Fibroblast of lung (primary cell): ENCODE data around the gene CTF1. TPM values are rescaled to one million over a fixed set of nuclear protein-coding genes. Genes with fewer than 3 reads are reported as not detected.
A peak's percentile ranks its signal among the peaks of the same experiment; 100 is the strongest.

Experiments
- DNase-seq, 2 donors: peaks; one replicate each; pipeline versions ENCODE4 v3.0.0 to v3.0.0-alpha.2; 2010; ENCODE audit warnings: low read depth in 2 of 2
- H2AFZ ChIP-seq: 2 replicates; pipeline ENCODE4 v1.5.1; 2012; ENCODE audit warnings: low read length, control low read depth, inconsistent platforms
- H3K27ac ChIP-seq: 2 replicates; pipeline ENCODE4 v1.5.1; 2011; ENCODE audit warnings: low read length, control low read depth; ENCODE audit not compliant: insufficient read depth
- H3K27me3 ChIP-seq: 2 replicates; pipeline ENCODE4 v1.5.1; 2011; ENCODE audit warnings: mild to moderate bottlenecking, low read length; ENCODE audit not compliant: control insufficient read depth, insufficient read depth
- H3K36me3 ChIP-seq: 2 replicates; pipeline ENCODE4 v1.5.1; 2011; ENCODE audit warnings: low read length; ENCODE audit not compliant: control insufficient read depth, insufficient read depth
- H3K4me1 ChIP-seq: 2 replicates; pipeline ENCODE4 v1.5.1; 2011; ENCODE audit warnings: low read length; ENCODE audit not compliant: control insufficient read depth, insufficient read depth; ENCODE audit errors: extremely low read depth
- H3K4me2 ChIP-seq: 2 replicates; pipeline ENCODE4 v1.5.1; 2011; ENCODE audit warnings: low read length, control low read depth; ENCODE audit not compliant: insufficient read depth; ENCODE audit errors: extremely low read depth
- H3K4me3 ChIP-seq, 4 experiments: fragments of 200-600 bp in 1 of 4; sonication (generic) in 1 of 4; replicated peaks in 1 of 4; 2 replicates each; pipeline ENCODE4 v1.5.1; 2011 to 2016; ENCODE audit warnings: low read length in 4 of 4, low read depth in 3 of 4, mild to moderate bottlenecking in 3 of 4, control low read depth in 2 of 4, inconsistent platforms in 1 of 4, mixed read lengths in 1 of 4; ENCODE audit not compliant: insufficient read depth in 1 of 4; ENCODE audit errors: control extremely low read depth in 1 of 4
- H3K79me2 ChIP-seq: 2 replicates; pipeline ENCODE4 v1.5.1; 2012; ENCODE audit warnings: mild to moderate bottlenecking, low read length, inconsistent platforms; ENCODE audit not compliant: control insufficient read depth, insufficient read depth
- H3K9ac ChIP-seq: 2 replicates; pipeline ENCODE4 v1.5.1; 2011; ENCODE audit warnings: mild to moderate bottlenecking, low read length, control low read depth; ENCODE audit not compliant: insufficient read depth
- H3K9me3 ChIP-seq: 2 replicates; pipeline ENCODE4 v1.5.1; 2012; ENCODE audit warnings: low read depth, low read length; ENCODE audit not compliant: control insufficient read depth, insufficient read depth
- H4K20me1 ChIP-seq: 2 replicates; pipeline ENCODE4 v1.5.1; 2011; ENCODE audit warnings: low read length; ENCODE audit not compliant: control insufficient read depth, insufficient read depth; ENCODE audit errors: extremely low read depth
- EZH2 ChIP-seq: IDR thresholded peaks from 2 replicates; pipeline ENCODE4 v1.5.1; 2012; ENCODE audit warnings: low read length, control low read depth, mild to moderate bottlenecking; ENCODE audit errors: missing control alignments
- polyA plus RNA-seq, 2 donors: library from polyadenylated mRNA; depleted of rRNA in 1 of 2; stranded (reverse) in 1 of 2; unstranded in 1 of 2; fragments of >200 nt; gene quantifications; 2 replicates each; pipeline ENCODE4 v1.2.1, GENCODE V29; 2011 to 2012; ENCODE audit warnings: missing spikeins in 1 of 2
- total RNA-seq: library from RNA; depleted of rRNA; stranded (reverse); fragments of >200 nt; gene quantifications from 2 replicates; pipeline ENCODE4 v1.2.1, GENCODE V29; 2014
- TF ChIP-seq, protein P1 (sequence below), 2 donors: IDR thresholded peaks in 1 of 2; conservative IDR thresholded peaks in 1 of 2; 1 replicate in 1 of 2; 2 replicates in 1 of 2; pipeline ENCODE4 v1.5.1; 2011 to 2012; ENCODE audit warnings: low read length in 2 of 2, control low read depth in 1 of 2, inconsistent platforms in 1 of 2, low read depth in 1 of 2, mild to moderate bottlenecking in 1 of 2

CTF1 gene
- total and polyA plus RNA-seq, 2 donors (not counting 1 experiment from before 2014, with no cell fraction given) = 5.3 to 8.8 TPM

GRCh38 chr16:30923554-30924075, 27.2 kb downstream of the CTF1 start, which contains the start of gene FBXL19:
FBXL19 (plus strand) TSS chr16:30923572; CDS start chr16:30925755, 2,183 bp downstream.
- Histone ChIP-seq H2AFZ (peak within 1 kb of the TSS; percentile 100), H3K27ac (peak within 1 kb of the TSS; percentile 98), H3K4me2 (peak within 1 kb of the TSS; percentile 96), H3K4me3 (peak within 1 kb of the TSS; percentile 79 to 100 (median 94)), H3K27me3 (no peaks in the 10 kb centered on the region), H3K9me3 (no peaks in the 10 kb centered on the region), H4K20me1 (no peaks in the 10 kb centered on the region), H3K4me1 (no peaks in the 10 kb centered on the region), H3K36me3 (peaks cover 2% of the 10 kb centered on the region), H3K79me2 (no peaks in the 10 kb centered on the region), H3K9ac (peak within 1 kb of the TSS; percentile 83)
- TF ChIP-seq, protein P1, sequence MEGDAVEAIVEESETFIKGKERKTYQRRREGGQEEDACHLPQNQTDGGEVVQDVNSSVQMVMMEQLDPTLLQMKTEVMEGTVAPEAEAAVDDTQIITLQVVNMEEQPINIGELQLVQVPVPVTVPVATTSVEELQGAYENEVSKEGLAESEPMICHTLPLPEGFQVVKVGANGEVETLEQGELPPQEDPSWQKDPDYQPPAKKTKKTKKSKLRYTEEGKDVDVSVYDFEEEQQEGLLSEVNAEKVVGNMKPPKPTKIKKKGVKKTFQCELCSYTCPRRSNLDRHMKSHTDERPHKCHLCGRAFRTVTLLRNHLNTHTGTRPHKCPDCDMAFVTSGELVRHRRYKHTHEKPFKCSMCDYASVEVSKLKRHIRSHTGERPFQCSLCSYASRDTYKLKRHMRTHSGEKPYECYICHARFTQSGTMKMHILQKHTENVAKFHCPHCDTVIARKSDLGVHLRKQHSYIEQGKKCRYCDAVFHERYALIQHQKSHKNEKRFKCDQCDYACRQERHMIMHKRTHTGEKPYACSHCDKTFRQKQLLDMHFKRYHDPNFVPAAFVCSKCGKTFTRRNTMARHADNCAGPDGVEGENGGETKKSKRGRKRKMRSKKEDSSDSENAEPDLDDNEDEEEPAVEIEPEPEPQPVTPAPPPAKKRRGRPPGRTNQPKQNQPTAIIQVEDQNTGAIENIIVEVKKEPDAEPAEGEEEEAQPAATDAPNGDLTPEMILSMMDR (conservative IDR thresholded peaks at IDR 0.05 in 1 of 2, IDR thresholded peaks at IDR 0.05 in 1 of 2; ENCODE audit: low read depth in 1 of 2, low read length in 2 of 2) = no peak
- TF ChIP-seq EZH2 = no peak
- DNase-seq = no peak

DNA sequence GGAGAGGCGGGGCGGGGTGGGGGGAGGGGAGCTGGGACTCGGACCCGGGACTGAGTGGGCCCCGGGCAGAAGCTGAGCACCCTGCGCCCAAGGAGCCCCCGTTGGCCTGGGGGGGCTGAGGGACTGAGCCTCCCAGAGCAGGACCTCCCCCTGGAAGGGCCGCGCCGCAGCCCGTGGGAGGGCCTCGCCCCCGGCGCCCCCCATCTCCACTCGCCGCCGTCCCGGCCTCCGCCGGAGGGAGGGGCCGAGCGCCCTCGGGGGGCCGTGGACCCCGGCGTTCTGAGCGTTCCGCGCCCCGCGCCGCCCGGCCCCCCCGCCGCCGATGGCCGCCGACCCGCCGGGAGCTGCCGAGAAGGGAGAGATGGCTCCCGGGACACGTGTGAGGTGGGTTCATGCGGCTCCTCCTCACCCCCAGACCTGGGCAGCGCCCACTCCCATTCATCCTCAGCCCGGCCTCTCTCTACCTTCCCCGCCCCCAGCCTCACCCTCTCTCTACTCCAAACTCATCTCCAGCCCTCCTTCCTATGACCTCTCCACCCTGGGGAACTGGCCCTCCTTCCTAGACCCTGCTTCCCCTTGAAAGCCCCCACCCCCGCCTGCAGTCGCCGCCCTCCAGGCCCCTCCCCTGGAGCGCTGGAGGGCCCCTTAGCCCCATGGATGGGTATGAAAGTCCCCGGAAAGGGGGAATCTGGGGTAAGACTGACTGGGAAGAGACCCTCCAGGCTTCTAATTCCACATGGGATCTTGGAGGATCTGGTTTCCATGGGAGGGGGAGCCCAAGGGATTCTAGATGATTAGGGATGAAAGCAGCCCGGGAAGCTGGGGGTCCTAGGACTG, 27.9 kb downstream of the CTF1 start:
- Histone ChIP-seq H3K9me3 (no peaks in the 10 kb centered on the region), H3K36me3 (peaks cover 3% of the 10 kb centered on the region), H3K27ac (no peak overlapping the region), H3K27me3 (no peaks in the 10 kb centered on the region), H2AFZ (no peak overlapping the region), H3K9ac (peak overlapping the region; percentile 50), H3K4me3 (peak overlapping the region; percentile 61 to 69 (median 62)), H3K4me2 (peak overlapping the region; percentile 96), H3K79me2 (no peaks in the 10 kb centered on the region), H4K20me1 (no peaks in the 10 kb centered on the region), H3K4me1 (no peaks in the 10 kb centered on the region)
- TF ChIP-seq, protein P1 (conservative IDR thresholded peaks at IDR 0.05 in 1 of 2, IDR thresholded peaks at IDR 0.05 in 1 of 2; ENCODE audit: low read depth in 1 of 2, low read length in 2 of 2) = no peak
- TF ChIP-seq EZH2 = no peak
- no peak for DNase-seq

DNA sequence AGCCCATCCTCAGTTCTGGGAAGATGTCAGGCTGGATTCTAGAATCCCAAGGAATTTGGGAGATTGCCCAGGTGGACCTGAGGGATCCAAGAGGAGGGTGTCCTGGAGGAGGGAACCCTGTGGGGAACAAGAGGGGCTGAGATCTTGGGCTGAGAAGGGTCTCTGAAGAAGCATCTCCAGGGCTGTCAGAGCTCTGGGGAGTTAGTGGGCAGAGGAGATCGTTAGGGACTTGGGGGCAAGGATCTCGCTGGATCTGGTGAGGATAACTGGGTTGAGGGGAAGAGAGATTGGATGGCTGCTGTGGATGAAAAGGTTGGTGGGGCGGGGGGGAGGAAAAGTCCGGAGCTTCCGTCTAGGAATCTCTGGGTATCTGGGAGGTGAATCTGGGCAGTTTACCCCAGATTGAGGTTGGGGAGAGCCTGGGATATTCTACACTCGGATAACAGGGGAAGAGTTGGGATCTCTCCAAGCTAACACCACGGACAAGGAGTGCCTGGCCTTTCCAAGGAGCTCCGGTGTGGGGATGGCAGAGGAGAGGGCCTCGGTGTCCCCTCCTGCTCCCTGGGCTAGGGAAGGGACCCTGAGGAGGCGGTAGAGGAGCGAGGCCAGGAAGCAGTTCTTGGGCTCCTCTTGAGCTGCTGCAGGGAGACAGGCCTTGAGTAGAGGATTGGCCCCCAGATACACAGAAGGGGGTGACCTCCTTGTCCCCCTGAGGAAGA, 28.7 kb downstream of the CTF1 start:
- Histone ChIP-seq H3K27me3 (no peaks in the 10 kb centered on the region), H2AFZ (no peak overlapping the region), H3K79me2 (no peaks in the 10 kb centered on the region), H3K4me1 (no peaks in the 10 kb centered on the region), H4K20me1 (no peaks in the 10 kb centered on the region), H3K27ac (no peak overlapping the region), H3K4me2 (peak overlapping the region; percentile 96), H3K9me3 (no peaks in the 10 kb centered on the region), H3K36me3 (peaks cover 4% of the 10 kb centered on the region), H3K9ac (no peak overlapping the region), H3K4me3 (peak overlapping the region; percentile 61 to 69 (median 62))
- TF ChIP-seq, protein P1 (conservative IDR thresholded peaks at IDR 0.05 in 1 of 2, IDR thresholded peaks at IDR 0.05 in 1 of 2; ENCODE audit: low read depth in 1 of 2, low read length in 2 of 2) = no peak
- TF ChIP-seq EZH2 = no peak
- DNase-seq = no peak
